Measurements from ENCODE around the gene PARD3.
"Not testable (repeated sequence)": the region's sequence is repeated elsewhere in the genome, so short reads cannot be mapped to it uniquely, and the experiment has no call there.

The PARD3 gene

DNA sequence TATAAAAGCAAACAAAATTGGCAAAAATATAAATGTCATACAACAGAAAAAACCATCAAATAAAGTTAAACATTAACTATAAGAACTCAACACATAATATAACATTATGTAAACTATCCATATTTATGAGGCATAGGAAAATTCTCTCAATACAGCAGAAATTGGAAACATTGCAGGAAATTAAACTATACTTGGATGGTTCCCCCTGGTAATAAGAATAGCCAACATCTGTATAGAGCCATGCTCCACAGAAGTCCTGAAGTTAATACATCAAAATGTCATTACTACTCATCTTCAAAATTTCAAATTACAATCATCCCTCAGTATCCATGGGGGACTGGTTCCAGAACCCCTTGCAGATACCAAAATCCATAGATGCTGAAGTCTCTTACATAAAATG lies 350.5 kb downstream of the PARD3 start:
- no peak for DNase-seq (ENCODE audit: low spot score)

DNA sequence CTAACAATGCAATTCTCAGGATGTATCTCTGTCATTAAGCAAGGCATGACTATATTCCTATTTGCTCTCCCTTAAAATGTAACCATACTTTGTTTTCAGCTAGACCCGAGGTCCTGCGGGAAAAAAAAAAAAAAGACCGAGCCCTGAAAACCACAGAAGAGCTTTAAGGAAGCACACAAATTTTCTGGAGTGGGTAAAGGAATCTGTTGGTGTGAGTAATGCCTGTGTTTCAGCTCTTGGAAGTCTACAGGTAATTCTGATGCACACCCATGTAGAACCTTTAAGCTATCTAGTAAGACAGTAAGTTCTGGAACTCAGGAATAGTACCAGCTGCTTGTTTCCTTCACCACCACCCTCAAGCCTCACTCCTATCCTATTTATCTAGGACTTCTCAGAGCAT lies 351.1 kb downstream of the PARD3 start:
- DNase-seq (ENCODE audit: low spot score), result no peak

DNA sequence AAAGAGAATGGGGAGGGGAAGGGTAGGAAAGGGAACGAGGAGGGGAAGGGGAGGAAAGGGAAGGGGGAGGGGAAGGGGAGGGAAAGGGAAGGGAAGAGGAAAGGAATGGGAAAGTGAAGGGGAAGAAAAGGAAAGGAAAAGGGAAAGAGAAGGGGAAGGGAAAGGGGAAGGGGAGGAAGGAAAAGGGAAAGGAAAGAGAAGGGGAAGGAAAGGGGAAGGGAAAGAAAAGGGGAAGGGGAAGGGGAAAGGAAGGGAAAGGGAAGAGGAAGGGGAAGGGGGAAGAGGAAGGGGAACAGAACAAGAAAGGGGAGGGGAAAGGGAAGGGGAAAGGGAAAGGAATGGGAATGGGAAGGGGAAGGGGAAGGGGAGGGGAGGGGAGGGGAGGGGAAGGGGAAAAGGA lies 352.1 kb downstream of the PARD3 start:
- no peak for DNase-seq (ENCODE audit: low spot score)

DNA sequence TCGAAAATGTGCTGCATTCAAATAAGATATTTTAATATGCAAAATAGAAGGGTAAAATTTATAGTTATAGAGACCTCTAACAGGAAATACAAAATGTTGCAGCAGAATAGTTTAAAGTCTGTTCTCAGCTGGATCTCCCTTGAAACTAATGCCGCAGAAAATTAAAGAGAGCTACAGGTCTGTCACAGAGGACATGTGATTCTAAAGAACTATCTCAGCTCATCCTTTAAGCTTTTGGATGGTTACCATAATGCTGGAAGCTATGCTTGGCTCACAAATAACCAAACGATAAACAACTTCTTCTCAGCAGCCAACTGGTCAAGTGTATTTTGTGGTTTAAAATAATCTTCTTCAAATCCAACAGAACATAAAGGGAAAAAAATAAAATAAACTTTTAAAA lies 353.0 kb downstream of the PARD3 start:
- DNase-seq (ENCODE audit: low spot score), result no peak

DNA sequence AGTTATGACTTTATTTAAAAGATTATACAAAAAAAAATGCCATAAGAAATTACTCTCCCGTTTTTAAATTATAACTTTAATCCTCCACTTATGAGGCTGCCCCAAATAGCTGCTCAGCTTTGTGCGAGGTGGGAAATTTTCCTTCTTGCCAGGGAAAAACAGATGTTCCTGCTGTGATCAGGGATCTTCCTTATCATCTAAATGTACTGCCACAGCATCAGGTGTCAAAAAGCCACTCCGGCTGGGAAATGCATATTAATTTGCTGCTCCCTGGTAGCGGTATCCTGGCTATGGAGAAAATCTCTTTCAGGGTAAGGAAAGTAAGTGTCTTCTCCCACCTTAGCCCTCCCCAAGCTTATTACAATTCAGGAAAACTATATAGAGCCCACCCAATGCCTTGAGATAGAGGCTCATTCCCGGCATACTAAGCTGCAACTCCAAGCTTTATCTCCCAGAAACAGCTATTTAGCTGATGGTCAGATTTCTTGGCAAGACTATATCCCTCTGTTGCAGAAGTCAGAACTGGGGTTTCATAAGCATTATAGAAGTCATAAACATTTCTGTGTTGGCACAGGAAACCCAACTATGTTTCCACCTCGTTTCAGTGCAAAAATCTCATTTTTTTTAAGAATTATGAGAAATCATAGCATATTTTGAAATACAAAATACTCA lies 360.4 kb downstream of the PARD3 start:
- DNase-seq (ENCODE audit: low spot score), result no peak

DNA sequence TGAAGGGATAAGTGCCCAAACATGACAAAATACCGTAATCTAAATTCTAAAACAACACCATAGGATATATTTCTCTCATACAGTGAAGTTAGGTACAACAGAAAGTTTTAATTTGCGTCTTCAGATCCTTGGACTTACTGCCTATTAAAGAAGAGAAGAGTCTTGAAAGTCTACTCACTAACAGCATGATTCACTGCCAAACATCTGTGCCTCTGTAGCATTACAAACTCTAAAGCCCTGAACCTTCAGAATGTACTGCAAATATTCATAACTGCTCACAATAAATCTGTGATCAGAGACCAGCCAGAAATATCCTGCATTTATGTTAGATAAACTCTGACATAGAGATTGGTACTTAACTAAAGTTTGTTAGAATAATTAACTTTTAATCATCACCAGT lies 365.3 kb downstream of the PARD3 start:
- DNase-seq (ENCODE audit: low spot score), result no peak

DNA sequence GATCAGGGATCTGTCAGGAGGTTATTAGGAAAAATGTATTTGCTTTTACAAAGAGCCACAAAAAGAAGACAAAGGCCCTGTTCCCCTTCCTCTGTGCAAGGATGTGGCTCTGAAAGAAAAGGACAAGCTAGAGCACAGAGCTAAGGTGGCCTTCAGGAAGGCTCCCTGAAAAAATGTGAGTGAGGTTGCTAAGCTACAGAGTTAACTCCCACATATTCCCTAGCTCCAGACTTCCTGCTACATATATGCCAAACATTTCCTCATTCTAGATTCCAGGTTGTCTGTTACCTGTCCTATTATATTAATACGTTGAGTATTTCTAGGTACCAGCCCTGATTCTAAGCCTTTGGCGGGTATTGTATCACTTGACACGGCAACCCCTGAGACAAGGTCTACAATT lies 369.0 kb downstream of the PARD3 start:
- no peak for DNase-seq (ENCODE audit: low spot score)

DNA sequence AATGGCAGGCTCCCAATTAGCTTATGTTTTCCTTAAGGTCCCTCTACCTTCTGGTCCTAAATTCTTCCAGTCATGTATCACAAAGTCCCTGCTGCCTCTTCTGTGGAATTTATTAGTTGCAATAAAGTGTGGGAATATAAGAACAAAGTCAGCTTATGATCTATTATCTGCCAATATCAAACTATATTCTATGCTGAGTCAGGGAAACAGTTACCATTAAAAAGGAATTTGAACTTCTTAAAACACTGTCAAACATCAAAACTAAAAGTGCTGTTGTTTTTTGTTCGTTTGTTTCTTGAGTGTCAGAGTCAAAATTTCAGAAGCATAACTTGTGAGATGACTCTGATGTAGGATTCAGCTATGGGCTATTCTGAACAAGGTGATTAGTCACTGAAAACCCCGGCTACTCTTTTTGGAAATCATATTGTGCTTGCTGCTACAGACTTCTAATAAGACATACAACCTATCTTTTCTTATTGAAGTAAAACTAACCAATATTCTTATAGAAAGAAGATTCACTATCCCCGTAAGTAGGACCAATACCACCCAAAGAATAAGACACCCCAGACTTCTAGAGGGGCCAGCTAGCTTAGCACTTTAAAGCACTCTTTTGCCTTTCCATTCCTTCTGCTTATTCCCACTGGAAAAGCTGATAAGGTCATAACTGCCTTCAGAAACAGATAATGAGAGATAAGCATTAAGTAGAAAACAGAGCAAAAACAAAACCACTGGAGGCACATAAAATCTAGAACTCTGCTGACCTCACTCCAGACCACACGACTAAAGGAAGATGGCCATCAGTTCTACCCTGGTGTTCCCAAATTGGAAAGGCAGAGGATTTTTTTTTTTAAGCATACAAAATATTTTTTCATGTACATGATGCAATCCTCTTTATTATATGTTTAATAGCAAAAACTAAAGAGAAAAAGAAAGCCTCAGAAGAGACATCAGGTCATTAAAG lies 370.6 kb downstream of the PARD3 start:
- DNase-seq (ENCODE audit: low spot score), result no peak

DNA sequence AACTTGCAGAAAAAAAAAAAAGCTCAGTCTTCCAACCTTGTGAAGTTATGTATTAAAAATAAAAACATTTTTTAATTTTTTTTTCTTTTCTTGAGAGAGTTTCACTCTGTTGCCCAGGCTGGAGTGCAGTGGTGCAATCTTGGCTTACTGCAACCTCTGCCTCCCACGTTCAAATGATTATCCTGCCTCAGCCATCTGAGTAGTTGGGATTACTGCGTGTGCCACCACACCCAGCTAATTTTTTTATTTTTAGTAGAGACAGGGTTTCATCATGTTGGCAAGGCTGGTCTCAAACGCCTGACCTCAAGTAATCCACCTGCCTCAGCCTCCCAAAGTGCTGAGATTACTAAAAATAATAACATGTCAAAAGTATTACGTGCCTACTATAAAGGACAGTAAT lies 375.7 kb downstream of the PARD3 start:
- not testable (repeated sequence) for DNase-seq (ENCODE audit: low spot score)

DNA sequence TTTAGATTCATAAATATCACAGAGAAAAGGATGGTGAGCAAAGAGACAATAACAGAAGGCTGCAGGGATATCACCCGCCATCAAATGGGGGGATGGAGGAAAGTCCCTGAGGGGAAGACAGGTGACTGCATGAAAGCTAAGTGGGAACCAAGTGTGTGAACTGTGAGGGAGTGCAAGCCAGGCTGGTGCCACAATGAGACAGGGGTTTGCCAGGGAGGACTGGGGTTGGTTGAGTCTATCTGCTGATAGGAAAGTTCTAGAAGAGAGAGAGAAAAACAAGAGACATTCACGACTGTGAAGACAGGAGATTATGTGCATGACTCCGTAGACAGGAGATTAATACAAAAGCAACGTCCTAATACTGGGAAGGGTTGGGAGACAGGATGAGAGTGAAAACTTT lies 376.4 kb downstream of the PARD3 start:
- DNase-seq (ENCODE audit: low spot score), result no peak

DNA sequence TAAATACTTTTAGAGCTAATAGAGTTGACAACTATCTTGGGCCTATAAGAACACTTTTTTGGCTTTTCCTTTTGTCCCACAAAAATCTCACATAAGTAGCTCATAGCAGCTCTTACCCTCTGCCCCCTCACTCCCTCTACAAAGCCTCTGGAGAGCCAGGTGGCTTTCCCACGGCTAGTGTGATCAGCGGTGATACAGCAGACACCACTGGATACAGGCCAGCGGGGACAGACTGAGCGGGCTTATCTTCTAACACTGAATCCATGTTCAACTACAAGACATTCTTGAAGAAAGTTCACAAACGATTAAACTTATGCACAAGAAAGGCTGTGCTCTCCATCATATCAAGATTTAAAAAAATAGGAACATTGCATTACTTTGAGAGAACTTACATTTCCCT lies 377.2 kb downstream of the PARD3 start:
- DNase-seq (ENCODE audit: low spot score), result no peak

DNA sequence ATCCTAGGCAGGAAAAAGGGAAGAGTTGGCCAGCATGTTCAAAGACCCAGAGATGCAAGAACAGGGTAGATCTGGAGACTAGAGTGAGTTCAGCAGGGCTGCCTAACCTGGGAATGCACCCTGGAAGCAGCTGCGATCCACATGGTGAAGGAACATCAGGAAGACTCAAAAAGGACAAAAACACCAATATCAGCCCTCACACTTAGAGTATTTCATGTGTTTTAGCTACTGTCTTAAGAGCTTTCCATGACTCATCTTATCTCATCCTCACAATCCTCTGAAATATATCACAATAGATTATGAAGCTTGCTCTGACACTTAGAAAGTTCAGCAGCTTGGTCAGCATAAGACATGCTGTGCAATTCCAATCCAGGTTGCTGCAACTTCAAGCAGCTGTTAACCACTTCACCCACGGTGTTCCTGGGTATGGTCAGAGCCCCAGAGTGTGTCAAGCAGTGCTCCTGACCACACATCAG lies 380.9 kb downstream of the PARD3 start:
- no peak for DNase-seq (ENCODE audit: low spot score)

DNA sequence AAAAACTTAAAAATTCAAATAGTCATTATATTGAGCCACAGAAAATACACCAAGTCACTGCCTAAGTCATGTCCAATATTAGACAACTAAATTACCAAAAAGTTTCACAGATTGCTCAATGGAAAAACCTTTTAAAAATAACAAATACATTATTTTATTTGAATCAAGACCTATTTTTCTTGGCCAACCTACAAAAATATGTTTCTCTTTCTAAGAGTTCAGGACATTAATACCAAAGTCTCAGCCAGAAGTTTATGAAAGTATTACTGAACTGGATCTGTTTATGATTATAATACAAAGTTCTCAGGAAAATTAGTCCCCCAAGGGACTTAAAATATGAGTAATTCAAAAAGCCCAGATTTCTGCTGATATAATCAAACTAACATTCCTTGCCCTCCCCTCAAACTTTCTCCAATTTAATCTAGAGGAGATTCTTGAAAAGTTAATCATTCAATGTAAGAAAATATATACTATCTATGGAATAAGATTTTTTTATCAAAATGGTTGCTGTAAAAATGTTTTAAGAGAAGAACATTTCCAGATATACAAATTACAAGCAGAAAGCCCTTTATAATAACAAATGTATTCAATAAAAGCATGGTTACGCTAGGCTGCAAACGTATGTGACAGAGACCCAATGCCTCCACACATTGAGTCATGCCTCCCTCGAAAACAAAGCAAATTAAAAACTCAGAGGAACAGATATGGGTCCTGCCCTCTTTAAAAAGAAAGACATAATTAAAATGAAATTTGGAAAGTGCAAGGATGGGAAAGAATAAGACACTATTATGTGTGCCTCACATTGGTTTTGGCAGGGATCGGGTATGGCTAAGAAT lies 381.6 kb downstream of the PARD3 start:
- no peak for DNase-seq (ENCODE audit: low spot score)

DNA sequence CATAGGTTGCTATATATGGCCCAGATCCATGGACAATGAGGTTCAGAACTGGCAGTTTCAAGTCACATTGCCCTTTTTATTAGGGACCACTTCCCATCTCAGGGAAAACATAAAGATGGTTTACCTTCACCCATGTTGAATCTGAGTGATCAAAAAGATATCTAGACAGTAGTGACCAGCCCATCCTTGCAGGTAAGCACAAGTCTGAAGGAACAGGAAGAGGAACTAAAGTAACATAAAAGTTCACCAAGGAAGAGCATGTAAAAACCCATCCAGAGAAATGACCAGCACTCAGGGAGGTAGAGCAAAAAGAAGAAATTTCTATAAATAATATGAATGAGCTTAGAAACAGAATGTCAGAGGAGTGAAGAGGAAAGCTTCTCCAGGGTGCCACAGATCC lies 382.5 kb downstream of the PARD3 start:
- no peak for DNase-seq (ENCODE audit: low spot score)

DNA sequence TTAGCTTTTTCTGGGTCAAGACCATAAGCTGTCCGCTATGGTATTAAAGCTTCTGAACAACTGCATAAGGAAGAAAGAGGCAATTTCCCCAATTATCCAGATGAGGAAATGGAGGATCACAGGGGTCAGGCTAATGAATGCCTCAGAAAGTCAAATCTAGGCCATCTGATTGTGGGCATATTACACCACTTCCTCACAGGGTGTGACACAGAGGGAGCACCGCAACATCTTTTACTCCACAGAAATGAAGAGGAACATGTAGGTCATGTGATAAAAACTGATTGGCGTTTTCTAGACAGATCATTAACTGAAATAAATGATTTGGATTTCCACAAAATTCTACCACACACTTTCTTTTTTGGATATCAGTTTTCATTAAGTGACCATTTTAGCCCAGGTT lies 384.4 kb downstream of the PARD3 start:
- DNase-seq (ENCODE audit: low spot score), result no peak

DNA sequence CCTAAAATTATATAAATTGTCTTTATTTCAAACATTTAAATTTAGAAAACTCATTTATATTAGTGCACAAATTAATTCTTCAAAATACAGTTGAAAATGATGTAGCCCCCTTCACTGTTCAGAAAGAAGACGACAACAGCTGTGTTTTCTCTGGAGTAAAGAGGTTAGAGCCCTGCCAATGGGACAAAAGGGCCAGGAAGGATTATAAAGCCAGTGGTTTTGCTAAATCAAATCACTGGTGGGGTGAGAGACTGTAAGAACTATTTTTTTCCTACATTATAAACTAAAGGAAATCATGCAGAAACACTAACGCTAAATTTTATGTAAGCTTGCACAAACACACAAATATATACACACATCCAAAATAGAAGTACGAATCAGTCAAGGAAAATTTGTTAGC lies 386.6 kb downstream of the PARD3 start:
- DNase-seq (ENCODE audit: low spot score), result no peak

DNA sequence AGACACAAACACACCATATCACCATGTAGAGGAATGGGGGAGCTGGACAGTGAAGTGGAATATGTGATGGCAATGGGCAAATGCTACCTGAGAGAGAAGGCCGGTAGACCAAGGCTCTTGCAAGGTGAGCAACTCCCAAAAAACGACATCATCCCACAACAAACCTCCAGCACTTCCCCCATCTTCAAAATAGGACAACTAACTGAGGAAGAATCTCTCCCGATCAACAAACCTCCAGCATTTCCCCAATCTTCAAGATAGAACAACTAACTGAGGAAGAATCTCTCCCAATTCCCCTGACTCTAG lies 387.2 kb downstream of the PARD3 start:
- no peak for DNase-seq (ENCODE audit: low spot score)

DNA sequence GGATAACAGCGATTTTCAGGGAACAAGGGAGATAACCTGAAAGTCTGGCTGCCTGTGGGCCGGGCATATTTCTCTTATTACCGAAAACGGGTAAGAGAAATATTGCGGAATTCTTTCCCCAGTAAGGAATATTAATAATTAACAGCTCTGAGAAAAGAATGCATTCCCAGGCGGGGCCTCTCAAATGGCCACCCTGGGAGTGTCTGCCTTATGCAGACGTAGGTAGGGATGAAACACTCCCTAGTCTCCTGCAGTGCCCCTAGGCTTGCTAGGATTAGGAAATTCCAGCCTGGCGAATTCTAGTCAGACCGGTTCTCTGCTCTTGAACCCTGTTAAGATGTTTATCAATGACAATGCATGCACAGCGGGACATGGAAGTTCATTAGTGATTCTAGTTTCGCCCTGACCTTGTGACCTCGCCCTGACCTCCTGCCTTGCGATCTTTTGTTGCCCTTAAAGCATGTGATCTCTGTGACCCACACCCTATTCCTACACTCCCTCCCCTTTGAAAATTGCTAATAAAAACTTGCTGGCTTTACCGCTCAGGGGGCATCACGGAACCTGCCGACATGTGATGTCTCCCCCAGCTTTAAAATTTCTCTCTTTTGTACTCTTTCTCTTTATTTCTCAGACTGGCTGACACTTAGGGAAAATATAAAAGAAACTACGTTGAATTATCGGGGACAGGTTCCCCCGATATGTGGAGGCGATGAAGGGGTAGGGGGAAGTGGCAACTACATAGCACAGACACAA lies 387.8 kb downstream of the PARD3 start:
- DNase-seq (ENCODE audit: low spot score), result not testable (repeated sequence)

DNA sequence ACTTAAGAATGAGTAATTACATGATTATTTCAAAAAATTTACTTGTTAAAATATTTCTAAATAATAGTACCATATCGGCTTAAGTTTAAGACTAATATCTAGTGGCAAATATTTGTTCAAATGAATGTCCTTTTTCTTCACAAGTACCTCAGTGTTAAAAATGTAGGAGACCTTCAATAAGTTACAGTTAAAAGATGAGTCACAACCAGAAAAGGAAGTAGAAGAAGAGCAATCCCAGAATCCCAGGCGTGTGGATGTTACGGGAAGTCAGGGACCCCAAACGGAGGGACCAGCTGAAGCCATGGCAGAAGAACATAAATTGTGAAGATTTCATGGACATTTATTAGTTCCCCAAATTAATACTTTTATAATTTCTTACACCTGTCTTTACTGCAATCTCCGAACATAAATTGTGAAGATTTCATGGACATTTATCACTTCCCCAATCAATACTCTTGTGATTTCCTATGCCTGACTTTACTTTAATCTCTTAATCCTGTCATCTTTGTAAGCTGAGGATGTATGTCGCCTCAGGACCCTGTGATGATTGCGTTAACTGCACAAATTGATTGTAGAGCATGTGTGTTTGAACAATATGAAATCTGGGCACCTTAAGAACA lies 388.4 kb downstream of the PARD3 start:
- DNase-seq (ENCODE audit: low spot score), result not testable (repeated sequence)

DNA sequence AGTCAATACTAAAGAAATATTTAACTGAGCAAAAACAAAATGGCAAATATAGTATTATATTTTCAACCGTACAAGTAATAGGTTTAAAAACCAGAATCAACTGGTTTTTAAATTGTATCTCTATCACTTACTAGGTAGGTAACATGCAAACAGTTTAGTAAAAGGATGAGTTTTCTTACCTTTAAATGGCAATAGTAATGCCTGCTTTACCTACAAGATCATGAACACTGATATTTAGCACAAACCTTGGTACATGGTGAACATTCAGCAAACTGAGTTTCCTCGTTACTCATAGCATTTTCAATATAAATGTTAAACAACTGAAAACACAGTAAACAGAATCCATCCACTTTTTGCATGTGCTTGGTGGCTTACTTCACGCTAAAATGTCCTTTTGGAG lies 389.1 kb downstream of the PARD3 start:
- DNase-seq (ENCODE audit: low spot score), result no peak
